ENCODE results near the gene CENATAC. TPM values are rescaled to one million over a fixed set of nuclear protein-coding genes. Genes with fewer than 3 reads are reported as not detected.

CENATAC gene
- total RNA-seq, 1 experiment from 2014 or later, result 55.2 TPM

- Histone ChIP-seq H3K18ac (ENCODE audit: insufficient read length, low read depth, low read length) (no peak overlapping the region), H4K5ac (ENCODE audit: insufficient read length, low read depth, low read length) (no peak overlapping the region), H3T11ph (ENCODE audit: low read length) (no peak overlapping the region), H3K23ac (ENCODE audit: insufficient read length, low read depth, low read length) (no peak overlapping the region), H2AK5ac (ENCODE audit: insufficient read length, low read length) (no peak overlapping the region), H3K9me3 (ENCODE audit: control insufficient read depth, low read depth, low read length) (no peaks in the 10 kb centered on the region), H3K9ac (ENCODE audit: extremely low read depth, insufficient read length, low read length) (peak overlapping the region; percentile 86), H2BK15ac (ENCODE audit: low read depth, low read length) (no peak overlapping the region), H4K91ac (ENCODE audit: insufficient read length, low read depth, low read length) (no peak overlapping the region), H2BK20ac (ENCODE audit: low read depth, low read length, poor library complexity, severe bottlenecking) (no peak overlapping the region), H3K56ac (ENCODE audit: insufficient read length, low read depth, low read length) (no peak overlapping the region), H3K27me3 (ENCODE audit: insufficient read depth, low read length) (0 out of 2 replicates have a peak, but pooled peaks cover 3% of the 10 kb centered on the region), H2BK5ac (ENCODE audit: insufficient read length, low read length) (no peak overlapping the region), H3K79me2 (ENCODE audit: insufficient read depth, low read length) (peaks cover 10% of the 10 kb centered on the region), H3K23me2 (ENCODE audit: insufficient read length, low read depth, low read length, poor library complexity, severe bottlenecking) (peaks cover 6% of the 10 kb centered on the region), H4K8ac (replicated peaks; ENCODE audit: insufficient read length, low read depth, low read length) (no peak overlapping the region), H3K14ac (ENCODE audit: insufficient read depth, low read length) (no peak overlapping the region), H3K4me2 (ENCODE audit: insufficient read depth, insufficient read length, low read length) (peak overlapping the region; percentile 74), H3K4ac (ENCODE audit: low read depth, low read length) (no peak overlapping the region), H2AFZ (ENCODE audit: low read length) (no peak overlapping the region), H2BK120ac (ENCODE audit: low read depth, low read length, poor library complexity, severe bottlenecking) (no peak overlapping the region), H2BK12ac (ENCODE audit: insufficient read length, low read depth, low read length) (no peak overlapping the region), H3K27ac (ENCODE audit: insufficient read length, low read depth, low read length) (no peak overlapping the region), H3K4me1 (ENCODE audit: insufficient read depth, low read length) (no peaks in the 10 kb centered on the region; the same call in 1 of the 2 replicates), H3K79me1 (ENCODE audit: insufficient read depth, low read depth, low read length, poor library complexity, severe bottlenecking) (peaks cover 13% of the 10 kb centered on the region), H4K20me1 (ENCODE audit: control insufficient read depth, insufficient read depth, insufficient read length) (no peaks in the 10 kb centered on the region)
- H3K9me3 Mint-ChIP-seq, result peaks cover 0 to 2% of the 10 kb centered on the region in 2 experiments; a peak in 3 of 5 replicates
- no CpG with 5 or more reads among the region's 6 CpGs for WGBS (ENCODE audit: extremely low coverage, insufficient read length, low lambda C conversion rate)
- no peak for TF ChIP-seq CTCF (conservative IDR thresholded peaks at IDR 0.05)
- H3K27me3 Mint-ChIP-seq (ENCODE audit: low read depth), result no peaks in the 10 kb centered on the region
- DNase-seq, result no peak
- H3K27ac Mint-ChIP-seq, result peak overlapping the region; percentile 54 to 93 (median 82); a peak in 6 of 7 replicates
- H3K36me3 Mint-ChIP-seq (ENCODE audit: insufficient read depth in 1 of 3, low read depth in 3 of 3), result peaks cover 55 to 57% (median 56%) of the 10 kb centered on the region in 3 experiments
- peak overlapping the region; percentile 95 to 99 for H3K4me3 Mint-ChIP-seq
- peaks cover 13 to 22% of the 10 kb centered on the region in 2 experiments for H3K4me1 Mint-ChIP-seq
These were observed 58.0 kb downstream of the CENATAC start for GRCh38 chr11:119055901-119056300.
